ENCODE measurements around the gene SP110. TPM values are rescaled to one million over a fixed set of nuclear protein-coding genes. Genes with fewer than 3 reads are reported as not detected.

SP110 gene
- total and polyA plus RNA-seq, 8 donors: 4.3 to 13.7 (median 7.8) TPM

GRCh38 chr2:230134496-230135129 lies 85.2 kb downstream of the SP110 start:
- Histone ChIP-seq H3K27ac (no peak overlapping the region), H3K4me3 (no peak overlapping the region), H3K36me3 (no peaks in the 10 kb centered on the region), H3K4me1 (no peaks in the 10 kb centered on the region), H3K9me3 (no peaks in the 10 kb centered on the region), H3K27me3 (no peaks in the 10 kb centered on the region)
- FAIRE-seq: no peak
- no peak for DNase-seq
- ATAC-seq: peak in 1 of 4 donors; percentile 20
- intact Hi-C loops (cut with DNase I): no loop called here
- 56 to 86% methylated on average over 1 of the region's 1 CpG for WGBS, 2 donors
- no peak for TF ChIP-seq CTCF (IDR thresholded peaks at IDR 0.05)

- WGBS, 2 donors: 70 to 75% methylated on average over 4 of the region's 4 CpGs
- no peak overlapping the region for H3K4me3 ChIP-seq
- FAIRE-seq (no peak), ATAC-seq (peak in 1 of 4 donors; percentile 13), DNase-seq (peak in 1 of 6 donors; percentile 20)
- no peak for TF ChIP-seq CTCF (IDR thresholded peaks at IDR 0.05)
- no peaks in the 10 kb centered on the region for H3K9me3 ChIP-seq
- no peaks in the 10 kb centered on the region for H3K27me3 ChIP-seq
- no peaks in the 10 kb centered on the region for H3K4me1 ChIP-seq
- H3K27ac ChIP-seq: peak overlapping the region in 2 of 4 donors; percentile 42 to 57
- no peaks in the 10 kb centered on the region for H3K36me3 ChIP-seq
- intact Hi-C loops (cut with DNase I): no loop called here
Measured at GRCh38 chr2:230131366-230131765, 88.4 kb downstream of the SP110 start.

DNA sequence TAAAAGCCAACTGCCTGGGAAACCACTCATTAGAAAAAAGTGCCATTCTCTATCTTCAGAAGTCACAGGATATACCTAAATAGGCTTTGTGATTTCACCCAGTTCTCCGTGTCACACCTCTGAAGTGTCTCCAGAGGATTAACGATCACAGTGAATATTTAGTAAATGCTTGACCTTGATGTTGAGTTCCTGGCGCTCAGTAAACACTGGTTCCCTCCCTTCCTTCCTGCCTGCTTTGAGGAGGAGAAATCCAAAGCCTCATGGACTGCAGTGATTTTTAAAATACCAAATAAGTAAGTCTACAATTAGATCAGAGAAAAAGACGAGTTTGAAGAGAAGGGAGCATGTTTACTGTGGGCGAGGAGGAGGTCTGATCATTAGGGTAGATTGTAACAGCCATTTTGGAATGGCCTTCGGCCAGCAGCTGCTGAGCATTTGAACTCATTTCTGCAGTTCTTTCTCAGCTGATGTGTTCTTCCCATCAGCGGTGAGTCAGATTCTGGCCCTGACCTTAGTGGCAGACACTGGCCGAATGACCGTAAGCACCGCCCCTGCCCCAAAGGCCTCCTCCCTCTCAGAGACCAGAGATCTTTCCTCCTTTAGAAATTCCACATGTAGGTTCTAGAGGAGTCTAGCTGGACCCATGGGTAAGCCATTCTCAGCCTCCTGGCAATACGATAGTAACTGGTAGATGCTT lies 89.0 kb downstream of the SP110 start:
- H3K27me3 ChIP-seq: no peaks in the 10 kb centered on the region
- DNase-seq (peak in 3 of 6 donors; percentile 30 to 67 (median 33)), ATAC-seq (peak; percentile 21 to 86 (median 70)), FAIRE-seq (no peak)
- peak overlapping the region in 2 of 4 donors; percentile 42 to 57 for H3K27ac ChIP-seq
- no peaks in the 10 kb centered on the region for H3K9me3 ChIP-seq
- intact Hi-C loops (cut with DNase I): no loop called here
- no peak overlapping the region for H3K4me3 ChIP-seq
- no peaks in the 10 kb centered on the region for H3K4me1 ChIP-seq
- 43 to 46% methylated on average over 11 of the region's 11 CpGs for WGBS, 2 donors
- H3K36me3 ChIP-seq: no peaks in the 10 kb centered on the region
- TF ChIP-seq CTCF (IDR thresholded peaks at IDR 0.05): no peak

DNA sequence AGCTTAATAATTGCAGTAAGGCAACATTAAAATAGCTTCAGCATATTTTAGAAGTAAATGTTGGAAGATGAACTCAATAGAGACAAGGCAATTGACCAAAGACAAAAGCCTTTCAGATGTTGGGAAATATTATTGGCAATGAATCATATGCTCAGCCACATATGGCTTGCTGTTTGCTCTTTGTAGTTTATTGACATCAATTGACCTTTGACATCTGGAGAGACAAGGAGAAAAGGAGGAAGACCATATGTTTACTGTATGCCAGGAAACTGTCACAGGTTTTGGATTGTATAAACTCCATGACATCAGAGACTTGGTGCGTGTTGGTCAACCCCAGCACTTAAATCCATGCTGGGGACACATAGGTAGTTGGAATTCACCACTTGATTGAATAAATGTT lies 90.4 kb downstream of the SP110 start:
- ATAC-seq: no peak
- DNase-seq: no peak
- no peak for FAIRE-seq
- no peak for TF ChIP-seq CTCF (IDR thresholded peaks at IDR 0.05)
- WGBS, 2 donors: 72 to 79% methylated on average over 1 of the region's 1 CpG
- intact Hi-C loops (cut with DNase I): no loop called here
- Histone ChIP-seq H3K4me1 (no peaks in the 10 kb centered on the region), H3K9me3 (no peaks in the 10 kb centered on the region), H3K36me3 (no peaks in the 10 kb centered on the region), H3K27ac (peak overlapping the region in 1 of 4 donors; percentile 13), H3K4me3 (no peak overlapping the region), H3K27me3 (no peaks in the 10 kb centered on the region)

Measured in pancreas (tissue), 10 donors.